SK-N-SH (cell line): ENCODE measurements around the gene TCOF1. TPM values are rescaled to one million over a fixed set of nuclear protein-coding genes. Genes with fewer than 3 reads are reported as not detected.

Experiments
- CTCF ChIA-PET: fragments of 300-600, 350-600 bp; formaldehyde crosslinking; extraction: SDS; loops from one replicate; lab custom pipeline; 2021; lab: Yijun Ruan, JAX
- POLR2A ChIA-PET: fragments of 350-600 bp; sonication (Branson Sonifier 250); formaldehyde crosslinking; extraction: SDS; loops from one replicate; lab custom pipeline; 2020; ENCODE audit warnings: antibody characterized with exemption, inconsistent platforms; lab: Yijun Ruan, JAX
- DNase-seq: peaks from one replicate; pipeline ENCODE4 v3.0.0; 2012
- H2AFZ ChIP-seq: fragments of 200-600 bp; sonication (generic); 2 replicates; pipeline ENCODE4 v1.8.1; 2016; ENCODE audit warnings: antibody characterized with exemption, mild to moderate bottlenecking, low read depth
- H3F3A ChIP-seq: fragments of 200-600 bp; sonication (generic); replicated peaks from 2 replicates; pipeline ENCODE3; 2016; ENCODE audit warnings: antibody characterized with exemption, mild to moderate bottlenecking; ENCODE audit not compliant: insufficient read depth
- H3K27ac ChIP-seq, 2 experiments: fragments of 200-500 bp in 1 of 2; fragments of 200-600 bp in 1 of 2; sonication (Bioruptor generic) in 1 of 2; sonication (generic), shearing (Covaris generic) in 1 of 2; 2 replicates each; pipeline versions ENCODE4 v1.5.1 to v1.6.1; 2014 to 2016; ENCODE audit warnings: low read depth in 2 of 2, inconsistent platforms in 1 of 2, low read length in 1 of 2, mild to moderate bottlenecking in 1 of 2, mixed read lengths in 1 of 2
- H3K27me3 ChIP-seq: fragments of 200-600 bp; sonication (generic), shearing (Covaris generic); 2 replicates; pipeline ENCODE4 v1.6.1; 2016; ENCODE audit warnings: mixed run types; ENCODE audit not compliant: insufficient read depth
- H3K36me3 ChIP-seq, 2 experiments: fragments of 200-500 bp in 1 of 2; fragments of 200-600 bp in 1 of 2; sonication (Bioruptor generic) in 1 of 2; sonication (generic) in 1 of 2; replicated peaks in 1 of 2; 2 replicates each; pipeline versions ENCODE3 to v1.5.1; 2014 to 2016; ENCODE audit warnings: low read length in 1 of 2, mild to moderate bottlenecking in 1 of 2; ENCODE audit not compliant: insufficient read depth in 2 of 2, control insufficient read depth in 1 of 2
- H3K4me1 ChIP-seq, 2 experiments: fragments of 200-500 bp in 1 of 2; fragments of 200-600 bp in 1 of 2; sonication (Bioruptor generic) in 1 of 2; sonication (generic), shearing (Covaris generic) in 1 of 2; 2 replicates each; pipeline versions ENCODE4 v1.5.1 to v1.6.1; 2014 to 2016; ENCODE audit warnings: low read depth in 1 of 2, low read length in 1 of 2, mixed run types in 1 of 2; ENCODE audit not compliant: insufficient read depth in 2 of 2, control insufficient read depth in 1 of 2
- H3K4me2 ChIP-seq: fragments of 200-600 bp; sonication (generic), shearing (Covaris generic); 2 replicates; pipeline ENCODE4 v1.6.1; 2017; ENCODE audit warnings: mixed run types
- H3K4me3 ChIP-seq, 2 experiments: fragments of 200-500 bp in 1 of 2; fragments of 200-600 bp in 1 of 2; sonication (Bioruptor generic) in 1 of 2; sonication (generic), shearing (Covaris generic) in 1 of 2; 2 replicates each; pipeline versions ENCODE4 v1.5.1 to v1.8.1; 2014 to 2016; ENCODE audit warnings: low read depth in 2 of 2, inconsistent platforms in 1 of 2, low read length in 1 of 2, mild to moderate bottlenecking in 1 of 2, mixed read lengths in 1 of 2, moderate library complexity in 1 of 2
- H3K79me2 ChIP-seq: fragments of 200-600 bp; sonication (generic); 2 replicates; pipeline ENCODE4 v1.8.1; 2017; ENCODE audit warnings: mild to moderate bottlenecking; ENCODE audit not compliant: insufficient read depth
- H3K9ac ChIP-seq: fragments of 200-600 bp; sonication (generic); 2 replicates; pipeline ENCODE4 v1.6.1; 2017; ENCODE audit warnings: mixed run types
- H3K9me2 ChIP-seq: fragments of 200-600 bp; sonication (generic); 2 replicates; pipeline ENCODE4 v1.6.1; 2017; ENCODE audit warnings: mixed run types
- H3K9me3 ChIP-seq: fragments of 200-600 bp; sonication (generic); 2 replicates; pipeline ENCODE4 v1.6.1; 2017; ENCODE audit warnings: mixed run types, mild to moderate bottlenecking, moderate library complexity
- H4K20me1 ChIP-seq: fragments of 200-600 bp; sonication (generic); 2 replicates; pipeline ENCODE4 v1.6.1; 2017; ENCODE audit warnings: mild to moderate bottlenecking, mixed run types; ENCODE audit not compliant: insufficient read depth
- ELF1 ChIP-seq: IDR thresholded peaks from 2 replicates; pipeline ENCODE4 v1.4.0; 2012
- EP300 ChIP-seq, 2 experiments: IDR thresholded peaks; 2 replicates each; pipeline versions ENCODE4 v1.4.0 to v1.6.1; 2012; ENCODE audit warnings: borderline replicate concordance in 1 of 2, low read depth in 1 of 2, low read length in 1 of 2
- FOXJ3 ChIP-seq: sonication (generic); formaldehyde crosslinking; IDR thresholded peaks from 2 replicates; pipeline ENCODE4 v1.5.1; 2020; ENCODE audit warnings: mild to moderate bottlenecking, missing genetic modification reagents
- FOXM1 ChIP-seq: IDR thresholded peaks from 2 replicates; pipeline ENCODE4 v1.4.0; 2012; ENCODE audit warnings: low read depth, mild to moderate bottlenecking
- GATA2 ChIP-seq: sonication (generic); formaldehyde crosslinking; IDR thresholded peaks from 2 replicates; pipeline ENCODE4 v1.5.0; 2020; ENCODE audit warnings: mild to moderate bottlenecking, missing genetic modification reagents
- IRF3 ChIP-seq: fragments of 150-350 bp; IDR thresholded peaks from 2 replicates; pipeline ENCODE4 v1.6.1; 2016; ENCODE audit warnings: mild to moderate bottlenecking, low read depth, low read length
- JUND ChIP-seq: IDR thresholded peaks from 2 replicates; pipeline ENCODE4 v1.4.0; 2012
- MEF2A ChIP-seq: IDR thresholded peaks from 2 replicates; pipeline ENCODE4 v1.4.0; 2012; ENCODE audit warnings: low read depth, borderline replicate concordance
- NRF1 ChIP-seq: IDR thresholded peaks from 2 replicates; pipeline ENCODE4 v1.6.1; 2012; ENCODE audit warnings: low read depth, mild to moderate bottlenecking, low read length
- RAD21 ChIP-seq: IDR thresholded peaks from 2 replicates; pipeline ENCODE4 v1.6.1; 2012; ENCODE audit warnings: mild to moderate bottlenecking, low read length
- REST ChIP-seq: IDR thresholded peaks from 2 replicates; pipeline ENCODE4 v1.6.1; 2012; ENCODE audit warnings: mild to moderate bottlenecking, low read depth, low read length, moderate library complexity
- RFX5 ChIP-seq: IDR thresholded peaks from 2 replicates; pipeline ENCODE4 v1.6.1; 2012; ENCODE audit warnings: mild to moderate bottlenecking, improper control_type of control experiment, low read length
- RXRA ChIP-seq: IDR thresholded peaks from 2 replicates; pipeline ENCODE4 v1.4.0; 2012; ENCODE audit warnings: low read depth, mild to moderate bottlenecking, borderline replicate concordance
- TAF1 ChIP-seq: IDR thresholded peaks from 2 replicates; pipeline ENCODE4 v1.6.1; 2012; ENCODE audit warnings: low read depth, mild to moderate bottlenecking, low read length, moderate library complexity, borderline replicate concordance
- TEAD4 ChIP-seq: IDR thresholded peaks from 2 replicates; pipeline ENCODE4 v1.4.0; 2012; ENCODE audit warnings: mild to moderate bottlenecking, borderline replicate concordance; ENCODE audit not compliant: insufficient read depth
- WGBS: methylation state at CpG from one replicate; pipeline ENCODE4 v1.1.6; 2017; ENCODE audit warnings: low lambda C conversion rate; 5-methylcytosine and 5-hydroxymethylcytosine counted together
- polyA plus RNA-seq, 3 experiments: library from polyadenylated mRNA; depleted of rRNA; stranded (reverse); fragments of >200 nt; gene quantifications; 2 replicates each; pipeline ENCODE4 v1.2.3, GENCODE V29; 2012
- TF ChIP-seq, protein P1 (sequence below): IDR thresholded peaks from 2 replicates; pipeline ENCODE4 v1.4.0; 2012; ENCODE audit warnings: low read depth, borderline replicate concordance
- TF ChIP-seq, protein P2 (sequence below): IDR thresholded peaks from 2 replicates; pipeline ENCODE4 v1.4.0; 2012; ENCODE audit warnings: low read depth

Gene TCOF1
- polyA plus RNA-seq, 1 of the 3 experiments (the other 2 are of a cell fraction): 33.0 TPM

GRCh38 chr5:150372639-150373038 is 15.1 kb downstream of the TCOF1 start:
- DNase-seq: no peak
- H3K4me1 ChIP-seq: peaks cover 7 to 16% of the 10 kb centered on the region in 2 experiments; a peak in 3 of 4 replicates
- no peak overlapping the region for H3K9ac ChIP-seq
- H4K20me1 ChIP-seq: no peaks in the 10 kb centered on the region
- H2AFZ ChIP-seq: no peak overlapping the region
- H3K36me3 ChIP-seq: peaks cover 42 to 92% of the 10 kb centered on the region in 2 experiments
- H3K4me2 ChIP-seq: no peak overlapping the region
- H3K9me2 ChIP-seq: no peaks in the 10 kb centered on the region
- no peak overlapping the region for H3K27ac ChIP-seq
- ChIA-PET CTCF (interaction anchor here (0.6 to 1.7 kb wide), 2 partner anchors 22 to 1120 kb away, joined by 3 to 7 read pairs; no protein-coding TSS in a partner anchor), POLR2A (interaction anchor here (1.0 kb wide), 1 partner anchor 8 kb away, joined by 5 read pairs; no protein-coding TSS in a partner anchor)
- 96% methylated on average over 6 of the region's 6 CpGs for WGBS
- H3K4me3 ChIP-seq: no peak overlapping the region
- no peaks in the 10 kb centered on the region for H3K79me2 ChIP-seq
- no peaks in the 10 kb centered on the region for H3K9me3 ChIP-seq
- TF ChIP-seq JUND: no peak
- no peak for TF ChIP-seq RAD21
- no peak for TF ChIP-seq REST
- H3K27me3 ChIP-seq: no peaks in the 10 kb centered on the region
- H3F3A ChIP-seq: peaks cover 18% of the 10 kb centered on the region

DNA sequence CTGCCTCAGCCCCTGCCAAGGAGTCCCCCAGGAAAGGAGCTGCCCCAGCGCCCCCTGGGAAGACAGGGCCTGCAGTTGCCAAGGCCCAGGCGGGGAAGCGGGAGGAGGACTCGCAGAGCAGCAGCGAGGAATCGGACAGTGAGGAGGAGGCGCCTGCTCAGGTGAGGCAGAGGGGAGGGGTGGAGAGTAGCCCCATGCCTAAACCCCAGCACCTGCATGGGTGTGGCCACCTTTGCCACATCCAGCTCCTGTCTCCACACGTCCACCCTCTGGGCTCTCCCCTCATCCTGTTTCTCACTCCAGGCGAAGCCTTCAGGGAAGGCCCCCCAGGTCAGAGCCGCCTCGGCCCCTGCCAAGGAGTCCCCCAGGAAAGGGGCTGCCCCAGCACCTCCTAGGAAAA is 17.2 kb downstream of the TCOF1 start:
- no peaks in the 10 kb centered on the region for H3K9me2 ChIP-seq
- 96% methylated on average over 11 of the region's 11 CpGs for WGBS
- POLR2A ChIA-PET: interaction anchor here (0.6 to 1.7 kb wide), 2 partner anchors 17 to 38 kb away, joined by 3 to 4 read pairs; partner anchors contain the start of gene TCOF1
- H3K27me3 ChIP-seq: no peaks in the 10 kb centered on the region
- H3K4me2 ChIP-seq: no peak overlapping the region
- CTCF ChIA-PET: interaction anchor here (1.7 kb wide), 1 partner anchor 24 kb away, joined by 7 read pairs; no protein-coding TSS in a partner anchor
- H3F3A ChIP-seq: peaks cover 31% of the 10 kb centered on the region
- peaks cover 39 to 85% of the 10 kb centered on the region in 2 experiments for H3K36me3 ChIP-seq
- DNase-seq: no peak
- no peak overlapping the region for H2AFZ ChIP-seq
- no peak overlapping the region for H3K4me3 ChIP-seq
- H3K79me2 ChIP-seq: no peaks in the 10 kb centered on the region
- H4K20me1 ChIP-seq: no peaks in the 10 kb centered on the region
- peaks cover 21 to 28% of the 10 kb centered on the region in 2 experiments; a peak in 3 of 4 replicates for H3K4me1 ChIP-seq
- H3K9ac ChIP-seq: no peak overlapping the region
- no peaks in the 10 kb centered on the region for H3K9me3 ChIP-seq
- peak overlapping the region in 1 of 2 experiments; percentile 99; a peak in 1 of 4 replicates for H3K27ac ChIP-seq
- TF ChIP-seq FOXM1: no peak
- TF ChIP-seq EP300 (IDR thresholded peaks at IDR 0.05; ENCODE audit: borderline replicate concordance in 1 of 2, low read depth in 1 of 2, low read length in 1 of 2): no peak
- no peak for TF ChIP-seq ELF1
- TF ChIP-seq RFX5: no peak
- TF ChIP-seq MEF2A: no peak
- TF ChIP-seq NRF1: no peak
- TF ChIP-seq GATA2 (CRISPR knock-in tag): no peak
- TF ChIP-seq REST: no peak
- TF ChIP-seq, protein P1, sequence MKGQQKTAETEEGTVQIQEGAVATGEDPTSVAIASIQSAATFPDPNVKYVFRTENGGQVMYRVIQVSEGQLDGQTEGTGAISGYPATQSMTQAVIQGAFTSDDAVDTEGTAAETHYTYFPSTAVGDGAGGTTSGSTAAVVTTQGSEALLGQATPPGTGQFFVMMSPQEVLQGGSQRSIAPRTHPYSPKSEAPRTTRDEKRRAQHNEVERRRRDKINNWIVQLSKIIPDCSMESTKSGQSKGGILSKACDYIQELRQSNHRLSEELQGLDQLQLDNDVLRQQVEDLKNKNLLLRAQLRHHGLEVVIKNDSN: no peak
- TF ChIP-seq TEAD4: no peak
- no peak for TF ChIP-seq FOXJ3 (CRISPR knock-in tag)
- TF ChIP-seq TAF1: no peak
- no peak for TF ChIP-seq RXRA
- TF ChIP-seq, protein P2, sequence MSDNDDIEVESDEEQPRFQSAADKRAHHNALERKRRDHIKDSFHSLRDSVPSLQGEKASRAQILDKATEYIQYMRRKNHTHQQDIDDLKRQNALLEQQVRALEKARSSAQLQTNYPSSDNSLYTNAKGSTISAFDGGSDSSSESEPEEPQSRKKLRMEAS: no peak
- TF ChIP-seq IRF3: no peak
